Stimulated activated CD4-positive, alpha-beta T cell treated with anti-CD3 and anti-CD28 coated beads, Interleukin-15, amount 100 ng/mL, for 1 hour (primary cell): Measurements from ENCODE around the gene ANGPT4.
"Not testable (repeated sequence)": the region's sequence is repeated elsewhere in the genome, so short reads cannot be mapped to it uniquely, and the experiment has no call there.

ENCODE experiments used
- DNase-seq, 2 donors: peaks; one replicate each; pipeline ENCODE4 v3.0.0-alpha.2; 2020; ENCODE audit warnings: low read depth in 1 of 2, low spot score in 1 of 2

ANGPT4 gene

GRCh38 chr20:877814-878213 is 38.3 kb downstream of the ANGPT4 start:
- no peak for DNase-seq

GRCh38 chr20:875115-875514 is 41.0 kb downstream of the ANGPT4 start:
- no peak for DNase-seq

- no peak for DNase-seq
Observed at GRCh38 chr20:873875-874607, 42.1 kb downstream of the ANGPT4 start.

- no peak for DNase-seq
Observed at GRCh38 chr20:872855-873520, 43.1 kb downstream of the ANGPT4 start.

- no peak for DNase-seq
Observed at GRCh38 chr20:871948-872347, 44.2 kb downstream of the ANGPT4 start.

DNA sequence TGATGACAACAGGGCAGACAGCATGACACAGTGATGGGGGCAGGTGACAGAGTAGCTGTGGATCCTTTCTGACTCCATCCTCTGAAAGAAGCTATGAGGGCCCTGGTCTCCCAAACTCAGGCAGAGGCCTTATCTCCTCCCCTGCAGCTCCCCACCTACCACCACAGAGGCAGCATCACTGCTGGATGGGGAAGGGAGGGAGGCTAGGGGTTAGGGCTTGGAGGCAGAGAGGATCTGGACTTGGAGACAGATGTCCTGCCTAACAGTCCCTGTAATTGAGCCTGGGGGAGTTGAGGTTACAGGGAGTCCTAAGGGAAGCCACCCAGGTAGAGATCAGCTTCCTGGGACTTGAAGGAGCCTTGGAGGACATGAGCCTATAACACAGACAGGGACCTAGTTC is 44.7 kb downstream of the ANGPT4 start:
- DNase-seq = no peak

DNA sequence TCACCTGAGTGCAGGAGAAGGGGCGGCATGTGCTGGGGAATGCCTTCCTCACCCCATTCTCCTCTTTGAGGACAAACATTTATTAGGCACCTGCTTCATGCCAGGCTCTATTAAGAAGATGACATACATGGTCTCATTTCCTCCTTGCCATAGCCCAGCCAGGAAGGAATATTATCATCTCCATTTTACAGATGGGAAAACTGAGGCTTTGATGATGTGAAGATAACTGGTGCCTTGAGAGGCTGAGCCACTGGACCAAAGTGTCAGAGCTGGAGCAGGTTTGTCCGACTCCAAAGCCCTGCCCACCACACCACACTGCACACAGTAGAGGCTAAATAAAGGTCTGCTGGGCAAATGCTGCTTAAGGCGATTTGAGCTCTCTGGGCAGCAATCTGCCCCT is 45.4 kb downstream of the ANGPT4 start:
- DNase-seq = no peak

- DNase-seq = no peak
Observed at GRCh38 chr20:869606-870005, 46.5 kb downstream of the ANGPT4 start.

DNA sequence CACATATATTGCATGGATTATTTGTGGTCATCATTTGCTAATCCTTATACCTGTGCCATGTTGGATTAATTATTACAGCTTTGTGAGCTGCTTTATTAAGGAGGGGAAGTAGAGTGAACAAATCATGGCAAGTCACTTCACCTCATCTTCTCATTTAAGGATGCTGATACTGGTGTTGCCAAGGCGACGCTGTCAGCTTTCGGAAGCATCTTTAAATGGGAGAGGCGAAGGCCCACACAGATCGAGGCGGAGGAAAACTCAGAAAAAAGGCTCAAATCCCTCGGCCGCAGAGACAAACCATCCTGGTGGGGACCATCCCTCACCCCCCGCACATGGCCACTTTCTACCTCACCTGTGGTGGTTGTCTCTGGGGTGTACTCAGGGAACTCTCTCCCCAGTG is 47.9 kb downstream of the ANGPT4 start:
- DNase-seq = no peak

GRCh38 chr20:865440-865839 is 50.7 kb downstream of the ANGPT4 start:
- no peak for DNase-seq

GRCh38 chr20:860891-861290 is 55.2 kb downstream of the ANGPT4 start:
- no peak for DNase-seq

DNA sequence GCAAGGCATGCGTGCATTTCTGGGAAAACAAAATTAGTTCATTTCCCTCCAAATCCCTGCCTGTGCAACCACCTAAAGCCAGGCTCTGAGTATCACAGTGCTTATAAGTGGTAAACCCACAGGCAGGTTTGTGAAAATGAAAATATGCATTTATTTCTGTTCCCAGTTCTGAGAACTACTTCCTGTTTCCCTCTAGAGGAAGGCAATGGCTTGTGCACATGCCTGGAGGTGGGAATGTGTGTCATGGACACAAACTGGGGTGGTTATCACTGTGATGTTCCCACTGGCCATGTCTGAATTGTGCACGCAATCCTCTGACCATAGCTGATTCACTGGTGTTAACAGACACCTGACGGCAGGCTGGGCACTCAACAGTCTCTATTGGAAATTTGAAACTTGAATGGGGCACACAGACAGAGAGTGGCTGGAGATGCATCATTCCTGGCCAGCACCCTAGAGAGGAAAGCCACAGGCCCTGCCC is 56.3 kb downstream of the ANGPT4 start:
- no peak for DNase-seq

- DNase-seq = no peak
Observed at GRCh38 chr20:858011-858410, 58.1 kb downstream of the ANGPT4 start.

DNA sequence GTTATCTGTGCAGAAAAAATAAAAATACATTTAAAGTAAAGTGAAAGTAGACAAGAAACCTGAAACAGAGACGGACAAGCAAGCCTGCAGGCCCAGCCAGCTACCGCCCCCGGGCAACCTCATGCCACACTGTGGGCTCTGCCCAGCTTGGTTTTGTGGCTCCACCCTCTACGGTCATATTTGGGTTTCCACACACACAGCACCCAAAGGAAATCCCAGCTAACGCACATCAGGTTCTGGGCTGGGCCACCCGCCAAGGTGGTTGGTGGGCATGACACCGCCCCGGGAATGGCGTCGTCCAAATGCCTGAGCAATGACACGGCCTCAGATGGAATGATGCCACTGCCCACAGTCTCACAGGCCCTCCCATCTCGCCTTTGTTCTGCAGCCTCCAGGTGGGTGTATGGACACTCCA is 59.8 kb downstream of the ANGPT4 start:
- DNase-seq = peak in 1 of 2 donors; percentile 31

DNA sequence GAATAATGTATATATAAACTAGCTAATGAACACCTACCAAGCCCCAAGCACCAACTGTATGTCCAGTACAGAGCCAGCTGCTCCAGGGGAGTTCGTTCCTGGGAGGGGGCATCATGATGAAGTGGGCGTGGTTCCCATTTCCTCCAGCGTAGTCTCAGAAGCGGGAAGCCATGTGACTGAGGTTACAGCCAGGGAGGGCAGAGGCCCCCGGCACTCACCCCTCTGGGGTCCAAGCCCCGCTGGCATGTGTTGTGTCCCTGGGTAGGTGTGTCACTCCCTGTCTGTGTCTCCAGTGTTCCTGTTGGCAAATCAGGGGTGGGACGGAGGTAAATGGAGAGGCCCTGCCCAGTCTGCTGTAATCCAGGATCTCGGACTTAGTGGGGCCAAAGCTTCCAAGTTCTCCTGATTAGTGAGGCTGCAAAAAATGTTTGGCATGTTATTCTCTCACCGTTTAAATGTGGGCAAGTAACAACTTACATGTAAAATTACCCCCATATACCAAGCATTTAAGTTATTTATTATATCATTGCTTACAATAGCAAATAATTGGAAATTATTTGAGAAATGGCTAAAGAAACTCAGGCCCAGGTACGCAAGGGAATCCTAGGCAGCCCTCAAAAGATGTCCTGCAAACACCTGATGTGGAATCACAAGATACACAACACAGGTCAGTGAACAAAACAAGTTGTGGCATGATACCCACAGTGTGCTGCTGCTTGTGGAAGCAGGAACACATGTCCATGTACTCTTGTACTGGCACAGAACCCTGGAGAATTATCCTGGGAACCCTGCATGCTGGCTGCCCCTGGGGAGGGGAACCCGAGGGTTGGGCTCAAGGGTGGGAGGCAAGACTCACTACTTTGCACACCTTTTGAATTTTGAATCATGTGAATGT is 60.4 kb downstream of the ANGPT4 start:
- no peak for DNase-seq

DNA sequence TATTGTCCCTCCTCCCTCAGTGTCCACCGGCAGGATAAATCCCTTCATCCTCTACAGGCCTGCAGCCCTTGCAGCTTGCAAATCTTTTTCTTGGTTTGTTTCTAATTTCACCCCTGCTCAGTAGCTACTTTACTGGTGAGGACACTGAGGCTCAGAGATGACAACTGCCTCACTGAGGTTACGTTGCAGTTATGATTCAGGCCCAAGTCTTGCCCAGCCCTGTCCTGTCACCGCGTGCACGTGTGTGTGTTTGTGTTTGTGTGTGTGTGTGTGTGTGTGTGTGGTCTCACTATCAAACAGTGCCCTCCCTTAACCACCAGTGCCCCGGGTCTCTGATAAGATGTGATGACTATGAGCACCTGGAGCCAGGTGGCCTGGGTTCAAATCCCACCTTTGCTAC is 61.5 kb downstream of the ANGPT4 start:
- no peak for DNase-seq

DNA sequence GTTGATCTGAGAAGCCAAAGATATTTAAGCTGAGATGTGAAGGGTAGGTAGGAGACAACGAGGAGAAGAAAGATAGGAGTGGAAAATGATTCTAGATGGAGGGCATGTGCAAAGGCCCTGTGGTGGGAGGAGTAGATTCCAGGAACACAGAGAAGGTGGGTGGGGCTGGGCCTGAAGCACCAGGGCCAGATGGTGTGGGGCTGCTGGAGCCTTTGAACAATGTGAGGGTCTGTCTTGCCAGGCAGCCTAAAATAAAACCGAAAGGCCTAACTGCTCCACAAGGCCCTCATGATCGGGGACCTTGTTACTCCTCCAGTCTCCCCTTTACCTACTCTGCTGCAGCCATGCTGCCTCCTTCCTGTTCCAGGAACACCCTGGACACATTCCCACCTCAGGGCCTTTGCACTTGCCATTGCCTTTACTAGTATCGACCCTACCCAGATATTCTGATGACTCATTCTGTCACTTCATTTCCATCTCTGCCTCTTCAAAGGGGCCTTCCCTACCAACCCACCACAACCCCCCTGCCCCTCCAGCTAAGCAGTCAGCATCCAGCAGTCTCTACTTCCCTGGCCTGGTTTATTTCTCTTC is 62.6 kb downstream of the ANGPT4 start:
- DNase-seq = no peak

DNA sequence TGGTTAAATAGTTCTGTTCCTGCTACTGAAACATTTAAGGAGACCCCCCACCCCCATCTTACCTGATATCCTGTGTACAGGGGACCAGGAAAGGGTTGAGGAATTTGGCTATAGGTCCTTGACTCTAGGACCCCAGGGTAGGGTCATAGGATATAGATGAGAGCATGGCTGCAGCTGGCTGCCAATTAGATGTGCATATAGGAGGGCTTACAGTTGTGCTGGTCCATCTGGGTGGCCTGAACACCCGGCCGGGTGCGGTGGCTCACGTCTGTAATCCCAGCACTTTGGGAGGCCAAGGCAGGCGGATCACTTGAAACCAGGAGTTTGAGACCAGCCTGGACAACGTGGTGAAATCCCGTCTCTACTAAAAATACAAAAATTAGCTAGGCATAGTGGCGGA is 67.4 kb downstream of the ANGPT4 start:
- DNase-seq = not testable (repeated sequence)

GRCh38 chr20:848193-848592 is 67.9 kb downstream of the ANGPT4 start:
- no peak for DNase-seq

GRCh38 chr20:846894-847278 is 69.2 kb downstream of the ANGPT4 start:
- DNase-seq = no peak
